WTC11 (cell line): ENCODE results near the gene GXYLT2. TPM values are rescaled to one million over a fixed set of nuclear protein-coding genes. Genes with fewer than 3 reads are reported as not detected.
A peak's percentile ranks its signal among the peaks of the same experiment; 100 is the strongest.

Source experiments
- ATAC-seq: fragments of 200-7000 bp; cut with Tn5 transposase; 2 replicates; pipeline ENCODE4 v1.10.0; 2021; ENCODE audit warnings: mild to moderate bottlenecking, moderate library complexity
- CTCF ChIA-PET: fragments of 300-600 bp; sonication (Branson Sonifier 250); formaldehyde crosslinking; loops from one replicate; lab custom pipeline; 2021; ENCODE audit warnings: antibody characterized with exemption; lab: Charles Lee
- POLR2A ChIA-PET: fragments of 350-600 bp; sonication (Branson Sonifier 250); formaldehyde crosslinking; loops from one replicate; lab custom pipeline; 2021; ENCODE audit warnings: antibody characterized with exemption; lab: Charles Lee
- DNase-seq: peaks from one replicate; pipeline ENCODE4 v3.0.0; 2021; ENCODE audit warnings: low spot score
- H3K27ac Mint-ChIP-seq: 2 replicates; pipeline ENCODE4 v1.8.0; 2021; ENCODE audit warnings: mixed read lengths
- H3K27me3 Mint-ChIP-seq: 2 replicates; pipeline ENCODE4 v1.8.0; 2021; ENCODE audit warnings: low read depth, mild to moderate bottlenecking, moderate library complexity, mixed read lengths
- H3K36me3 Mint-ChIP-seq: 2 replicates; pipeline ENCODE4 v1.8.0; 2021; ENCODE audit warnings: mixed read lengths
- H3K4me1 Mint-ChIP-seq: 2 replicates; pipeline ENCODE4 v1.8.0; 2022; ENCODE audit warnings: mixed read lengths
- H3K4me3 Mint-ChIP-seq: 2 replicates; pipeline ENCODE4 v1.8.0; 2021; ENCODE audit warnings: mild to moderate bottlenecking, moderate library complexity, mixed read lengths
- H3K9me3 Mint-ChIP-seq: 2 replicates; pipeline ENCODE4 v1.8.0; 2021; ENCODE audit warnings: mixed read lengths
- CREM ChIP-seq: sonication (generic); formaldehyde crosslinking; IDR thresholded peaks from 2 replicates; pipeline ENCODE4 v1.8.1; 2022; ENCODE audit warnings: mild to moderate bottlenecking, missing genetic modification reagents, moderate library complexity
- ELF4 ChIP-seq: sonication (generic); formaldehyde crosslinking; IDR thresholded peaks from 2 replicates; pipeline ENCODE4 v1.8.1; 2022; ENCODE audit warnings: low read depth, mild to moderate bottlenecking, moderate library complexity, missing genetic modification reagents
- ERG ChIP-seq: fragments of 250-450 bp; sonication (Bioruptor Pico); IDR thresholded peaks from 2 replicates; pipeline ENCODE4 v1.8.0; 2021; ENCODE audit warnings: mild to moderate bottlenecking
- ESRRA ChIP-seq: sonication (generic); formaldehyde crosslinking; IDR thresholded peaks from 2 replicates; pipeline ENCODE4 v1.8.1; 2022; ENCODE audit warnings: mild to moderate bottlenecking, missing genetic modification reagents, borderline replicate concordance
- FOXK1 ChIP-seq: sonication (generic); formaldehyde crosslinking; IDR thresholded peaks from 2 replicates; pipeline ENCODE4 v1.8.0; 2022; ENCODE audit warnings: mild to moderate bottlenecking, moderate library complexity, missing genetic modification reagents
- FOXP4 ChIP-seq: sonication (generic); formaldehyde crosslinking; IDR thresholded peaks from 2 replicates; pipeline ENCODE4 v1.8.0; 2022; ENCODE audit warnings: mild to moderate bottlenecking, missing genetic modification reagents
- HMGXB4 ChIP-seq: sonication (generic); formaldehyde crosslinking; IDR thresholded peaks from 2 replicates; pipeline ENCODE4 v1.8.1; 2023; ENCODE audit warnings: mild to moderate bottlenecking, moderate library complexity, missing genetic modification reagents
- NR1H2 ChIP-seq: sonication (generic); formaldehyde crosslinking; IDR thresholded peaks from 2 replicates; pipeline ENCODE4 v1.9.0; 2021; ENCODE audit warnings: mild to moderate bottlenecking, moderate library complexity, missing genetic modification reagents
- RORB ChIP-seq: fragments of 250-450 bp; sonication (Bioruptor Pico); IDR thresholded peaks from 2 replicates; pipeline ENCODE4 v1.9.0; 2021; ENCODE audit warnings: mild to moderate bottlenecking
- SMAD3 ChIP-seq: sonication (generic); formaldehyde crosslinking; IDR thresholded peaks from 2 replicates; pipeline ENCODE4 v1.8.0; 2022; ENCODE audit warnings: missing genetic modification reagents, mild to moderate bottlenecking, borderline replicate concordance
- ZMAT4 ChIP-seq: fragments of 250-450 bp; sonication (Bioruptor Pico); IDR thresholded peaks from 2 replicates; pipeline ENCODE4 v1.9.0; 2021; ENCODE audit warnings: mild to moderate bottlenecking
- total RNA-seq: library from RNA; stranded (reverse); gene quantifications from 3 replicates; pipeline ENCODE4 v1.2.3, GENCODE V29; 2021
- TF ChIP-seq, protein P1 (sequence below): sonication (generic); formaldehyde crosslinking; IDR thresholded peaks from 2 replicates; pipeline ENCODE4 v1.8.0; 2022; ENCODE audit warnings: missing genetic modification reagents
- TF ChIP-seq, protein P2 (sequence below): sonication (generic); formaldehyde crosslinking; IDR thresholded peaks from 2 replicates; pipeline ENCODE4 v1.8.1; 2023; ENCODE audit warnings: mild to moderate bottlenecking, missing genetic modification reagents, borderline replicate concordance
- TF ChIP-seq, protein P3 (sequence below): sonication (generic); formaldehyde crosslinking; IDR thresholded peaks from 2 replicates; pipeline ENCODE4 v1.8.1; 2023; ENCODE audit warnings: mild to moderate bottlenecking, missing genetic modification reagents
- TF ChIP-seq, protein P4 (sequence below): fragments of 250-450 bp; sonication (Bioruptor Pico); IDR thresholded peaks from 2 replicates; pipeline ENCODE4 v1.9.0; 2021; ENCODE audit warnings: mild to moderate bottlenecking, borderline replicate concordance

Gene GXYLT2
- total RNA-seq, 1 experiment from 2014 or later = 6.5 TPM

DNA sequence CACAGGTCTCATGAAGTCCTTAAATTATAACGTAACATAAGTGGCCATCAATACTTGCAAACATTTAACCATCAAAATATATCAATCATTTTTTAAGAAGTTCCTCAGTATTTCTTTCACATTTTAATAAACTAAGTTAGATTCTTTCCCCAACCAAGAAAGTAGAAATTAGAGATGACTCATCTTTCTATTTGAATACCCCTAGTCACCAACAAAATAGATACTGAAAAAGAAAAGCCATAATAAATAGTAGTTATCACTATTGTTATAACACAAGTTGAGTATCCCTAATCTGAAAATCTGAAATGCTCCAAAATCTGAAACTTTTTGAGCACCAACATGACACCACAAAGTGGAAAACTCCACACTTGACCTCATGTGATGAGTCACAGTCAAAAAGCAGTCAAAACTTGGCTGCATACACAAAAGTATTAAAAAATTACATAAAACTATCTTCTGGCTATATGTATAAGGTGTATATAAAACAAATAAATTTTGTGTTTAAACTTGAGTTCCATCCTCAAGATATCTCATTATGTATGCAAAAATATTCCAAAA is 43.3 kb upstream of the GXYLT2 start (continued):
- TF ChIP-seq, protein P1, sequence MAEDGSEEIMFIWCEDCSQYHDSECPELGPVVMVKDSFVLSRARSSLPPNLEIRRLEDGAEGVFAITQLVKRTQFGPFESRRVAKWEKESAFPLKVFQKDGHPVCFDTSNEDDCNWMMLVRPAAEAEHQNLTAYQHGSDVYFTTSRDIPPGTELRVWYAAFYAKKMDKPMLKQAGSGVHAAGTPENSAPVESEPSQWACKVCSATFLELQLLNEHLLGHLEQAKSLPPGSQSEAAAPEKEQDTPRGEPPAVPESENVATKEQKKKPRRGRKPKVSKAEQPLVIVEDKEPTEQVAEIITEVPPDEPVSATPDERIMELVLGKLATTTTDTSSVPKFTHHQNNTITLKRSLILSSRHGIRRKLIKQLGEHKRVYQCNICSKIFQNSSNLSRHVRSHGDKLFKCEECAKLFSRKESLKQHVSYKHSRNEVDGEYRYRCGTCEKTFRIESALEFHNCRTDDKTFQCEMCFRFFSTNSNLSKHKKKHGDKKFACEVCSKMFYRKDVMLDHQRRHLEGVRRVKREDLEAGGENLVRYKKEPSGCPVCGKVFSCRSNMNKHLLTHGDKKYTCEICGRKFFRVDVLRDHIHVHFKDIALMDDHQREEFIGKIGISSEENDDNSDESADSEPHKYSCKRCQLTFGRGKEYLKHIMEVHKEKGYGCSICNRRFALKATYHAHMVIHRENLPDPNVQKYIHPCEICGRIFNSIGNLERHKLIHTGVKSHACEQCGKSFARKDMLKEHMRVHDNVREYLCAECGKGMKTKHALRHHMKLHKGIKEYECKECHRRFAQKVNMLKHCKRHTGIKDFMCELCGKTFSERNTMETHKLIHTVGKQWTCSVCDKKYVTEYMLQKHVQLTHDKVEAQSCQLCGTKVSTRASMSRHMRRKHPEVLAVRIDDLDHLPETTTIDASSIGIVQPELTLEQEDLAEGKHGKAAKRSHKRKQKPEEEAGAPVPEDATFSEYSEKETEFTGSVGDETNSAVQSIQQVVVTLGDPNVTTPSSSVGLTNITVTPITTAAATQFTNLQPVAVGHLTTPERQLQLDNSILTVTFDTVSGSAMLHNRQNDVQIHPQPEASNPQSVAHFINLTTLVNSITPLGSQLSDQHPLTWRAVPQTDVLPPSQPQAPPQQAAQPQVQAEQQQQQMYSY (CRISPR knock-in tag) = no peak
- TF ChIP-seq RORB (CRISPR knock-in tag) (no peak), ERG (CRISPR knock-in tag) (no peak), ELF4 (CRISPR knock-in tag) (no peak), SMAD3 (no peak), CREM (CRISPR knock-in tag) (no peak)
- TF ChIP-seq, protein P2, sequence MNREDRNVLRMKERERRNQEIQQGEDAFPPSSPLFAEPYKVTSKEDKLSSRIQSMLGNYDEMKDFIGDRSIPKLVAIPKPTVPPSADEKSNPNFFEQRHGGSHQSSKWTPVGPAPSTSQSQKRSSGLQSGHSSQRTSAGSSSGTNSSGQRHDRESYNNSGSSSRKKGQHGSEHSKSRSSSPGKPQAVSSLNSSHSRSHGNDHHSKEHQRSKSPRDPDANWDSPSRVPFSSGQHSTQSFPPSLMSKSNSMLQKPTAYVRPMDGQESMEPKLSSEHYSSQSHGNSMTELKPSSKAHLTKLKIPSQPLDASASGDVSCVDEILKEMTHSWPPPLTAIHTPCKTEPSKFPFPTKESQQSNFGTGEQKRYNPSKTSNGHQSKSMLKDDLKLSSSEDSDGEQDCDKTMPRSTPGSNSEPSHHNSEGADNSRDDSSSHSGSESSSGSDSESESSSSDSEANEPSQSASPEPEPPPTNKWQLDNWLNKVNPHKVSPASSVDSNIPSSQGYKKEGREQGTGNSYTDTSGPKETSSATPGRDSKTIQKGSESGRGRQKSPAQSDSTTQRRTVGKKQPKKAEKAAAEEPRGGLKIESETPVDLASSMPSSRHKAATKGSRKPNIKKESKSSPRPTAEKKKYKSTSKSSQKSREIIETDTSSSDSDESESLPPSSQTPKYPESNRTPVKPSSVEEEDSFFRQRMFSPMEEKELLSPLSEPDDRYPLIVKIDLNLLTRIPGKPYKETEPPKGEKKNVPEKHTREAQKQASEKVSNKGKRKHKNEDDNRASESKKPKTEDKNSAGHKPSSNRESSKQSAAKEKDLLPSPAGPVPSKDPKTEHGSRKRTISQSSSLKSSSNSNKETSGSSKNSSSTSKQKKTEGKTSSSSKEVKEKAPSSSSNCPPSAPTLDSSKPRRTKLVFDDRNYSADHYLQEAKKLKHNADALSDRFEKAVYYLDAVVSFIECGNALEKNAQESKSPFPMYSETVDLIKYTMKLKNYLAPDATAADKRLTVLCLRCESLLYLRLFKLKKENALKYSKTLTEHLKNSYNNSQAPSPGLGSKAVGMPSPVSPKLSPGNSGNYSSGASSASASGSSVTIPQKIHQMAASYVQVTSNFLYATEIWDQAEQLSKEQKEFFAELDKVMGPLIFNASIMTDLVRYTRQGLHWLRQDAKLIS (CRISPR knock-in tag) = no peak

- Mint-ChIP-seq H3K27me3 (peaks cover 32% of the 10 kb centered on the region), H3K36me3 (peaks cover 16% of the 10 kb centered on the region), H3K4me3 (peak overlapping the region; percentile 86; the same call in 1 of the 2 replicates), H3K4me1 (peaks cover 22% of the 10 kb centered on the region), H3K9me3 (peaks cover 9% of the 10 kb centered on the region), H3K27ac (no peak overlapping the region)
- ChIA-PET POLR2A (no interaction called here), CTCF (interaction anchor here (0.7 kb wide), 2 partner anchors 29 to 413 kb away, joined by 3 read pairs; no protein-coding TSS in a partner anchor)
- no peak for DNase-seq
- no peak for ATAC-seq
- TF ChIP-seq HMGXB4 (CRISPR knock-in tag) = no peak
- no peak for TF ChIP-seq NR1H2 (CRISPR knock-in tag)
- TF ChIP-seq, protein P3, sequence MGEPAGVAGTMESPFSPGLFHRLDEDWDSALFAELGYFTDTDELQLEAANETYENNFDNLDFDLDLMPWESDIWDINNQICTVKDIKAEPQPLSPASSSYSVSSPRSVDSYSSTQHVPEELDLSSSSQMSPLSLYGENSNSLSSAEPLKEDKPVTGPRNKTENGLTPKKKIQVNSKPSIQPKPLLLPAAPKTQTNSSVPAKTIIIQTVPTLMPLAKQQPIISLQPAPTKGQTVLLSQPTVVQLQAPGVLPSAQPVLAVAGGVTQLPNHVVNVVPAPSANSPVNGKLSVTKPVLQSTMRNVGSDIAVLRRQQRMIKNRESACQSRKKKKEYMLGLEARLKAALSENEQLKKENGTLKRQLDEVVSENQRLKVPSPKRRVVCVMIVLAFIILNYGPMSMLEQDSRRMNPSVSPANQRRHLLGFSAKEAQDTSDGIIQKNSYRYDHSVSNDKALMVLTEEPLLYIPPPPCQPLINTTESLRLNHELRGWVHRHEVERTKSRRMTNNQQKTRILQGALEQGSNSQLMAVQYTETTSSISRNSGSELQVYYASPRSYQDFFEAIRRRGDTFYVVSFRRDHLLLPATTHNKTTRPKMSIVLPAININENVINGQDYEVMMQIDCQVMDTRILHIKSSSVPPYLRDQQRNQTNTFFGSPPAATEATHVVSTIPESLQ (CRISPR knock-in tag) = no peak
- no peak for TF ChIP-seq ESRRA (CRISPR knock-in tag)
- TF ChIP-seq FOXK1 (CRISPR knock-in tag) = no peak
- TF ChIP-seq FOXP4 (CRISPR knock-in tag) = no peak
- TF ChIP-seq ZMAT4 (CRISPR knock-in tag) = no peak
- TF ChIP-seq, protein P4, sequence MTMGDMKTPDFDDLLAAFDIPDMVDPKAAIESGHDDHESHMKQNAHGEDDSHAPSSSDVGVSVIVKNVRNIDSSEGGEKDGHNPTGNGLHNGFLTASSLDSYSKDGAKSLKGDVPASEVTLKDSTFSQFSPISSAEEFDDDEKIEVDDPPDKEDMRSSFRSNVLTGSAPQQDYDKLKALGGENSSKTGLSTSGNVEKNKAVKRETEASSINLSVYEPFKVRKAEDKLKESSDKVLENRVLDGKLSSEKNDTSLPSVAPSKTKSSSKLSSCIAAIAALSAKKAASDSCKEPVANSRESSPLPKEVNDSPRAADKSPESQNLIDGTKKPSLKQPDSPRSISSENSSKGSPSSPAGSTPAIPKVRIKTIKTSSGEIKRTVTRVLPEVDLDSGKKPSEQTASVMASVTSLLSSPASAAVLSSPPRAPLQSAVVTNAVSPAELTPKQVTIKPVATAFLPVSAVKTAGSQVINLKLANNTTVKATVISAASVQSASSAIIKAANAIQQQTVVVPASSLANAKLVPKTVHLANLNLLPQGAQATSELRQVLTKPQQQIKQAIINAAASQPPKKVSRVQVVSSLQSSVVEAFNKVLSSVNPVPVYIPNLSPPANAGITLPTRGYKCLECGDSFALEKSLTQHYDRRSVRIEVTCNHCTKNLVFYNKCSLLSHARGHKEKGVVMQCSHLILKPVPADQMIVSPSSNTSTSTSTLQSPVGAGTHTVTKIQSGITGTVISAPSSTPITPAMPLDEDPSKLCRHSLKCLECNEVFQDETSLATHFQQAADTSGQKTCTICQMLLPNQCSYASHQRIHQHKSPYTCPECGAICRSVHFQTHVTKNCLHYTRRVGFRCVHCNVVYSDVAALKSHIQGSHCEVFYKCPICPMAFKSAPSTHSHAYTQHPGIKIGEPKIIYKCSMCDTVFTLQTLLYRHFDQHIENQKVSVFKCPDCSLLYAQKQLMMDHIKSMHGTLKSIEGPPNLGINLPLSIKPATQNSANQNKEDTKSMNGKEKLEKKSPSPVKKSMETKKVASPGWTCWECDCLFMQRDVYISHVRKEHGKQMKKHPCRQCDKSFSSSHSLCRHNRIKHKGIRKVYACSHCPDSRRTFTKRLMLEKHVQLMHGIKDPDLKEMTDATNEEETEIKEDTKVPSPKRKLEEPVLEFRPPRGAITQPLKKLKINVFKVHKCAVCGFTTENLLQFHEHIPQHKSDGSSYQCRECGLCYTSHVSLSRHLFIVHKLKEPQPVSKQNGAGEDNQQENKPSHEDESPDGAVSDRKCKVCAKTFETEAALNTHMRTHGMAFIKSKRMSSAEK (CRISPR knock-in tag) = no peak
These were observed 41.7 kb upstream of the GXYLT2 start for GRCh38 chr3:72846166-72846565.
